ENCODE measurements around the gene RIMBP2.

RIMBP2 gene

DNA sequence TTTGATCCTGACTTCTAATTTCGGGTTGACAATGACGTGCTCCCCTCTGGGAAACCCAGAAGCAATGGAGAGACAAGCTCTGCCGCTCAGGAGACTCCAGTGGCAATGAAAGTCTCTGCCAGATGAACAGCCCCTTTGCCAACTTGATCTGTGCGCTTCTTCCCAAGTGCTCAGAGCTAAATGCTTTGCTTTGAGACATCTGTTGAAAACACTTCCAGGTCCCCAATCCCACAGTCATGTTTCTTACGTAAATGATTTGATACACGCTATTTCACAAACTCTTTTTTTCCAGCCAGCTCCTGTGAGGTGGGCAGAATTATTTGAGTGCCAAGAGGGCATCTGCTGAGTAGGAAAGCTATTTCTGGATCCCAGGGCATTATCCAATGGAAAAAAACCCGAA, 147.6 kb downstream of the RIMBP2 start:
- DNase-seq (ENCODE audit: low read depth): no peak

DNA sequence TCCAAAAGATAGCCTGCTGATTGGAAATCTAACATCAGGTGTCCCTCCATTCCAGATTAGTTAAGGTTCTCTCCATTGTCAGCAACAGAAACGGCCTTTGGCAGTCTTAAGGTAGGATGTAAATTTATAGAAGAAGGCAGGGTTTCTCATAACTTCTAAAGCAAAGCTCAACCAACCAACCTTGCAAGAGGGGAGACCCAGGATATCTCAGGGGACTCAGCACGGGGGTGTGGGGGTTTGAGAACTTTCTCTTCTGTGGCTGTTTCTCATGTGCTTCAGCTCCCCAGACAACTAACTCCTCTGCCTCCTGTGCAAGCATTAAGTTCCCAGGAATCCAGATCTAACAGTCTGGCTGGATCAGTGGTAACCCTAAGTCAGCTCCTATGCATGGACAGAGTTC, 148.1 kb downstream of the RIMBP2 start:
- no peak for DNase-seq (ENCODE audit: low read depth)

GRCh38 chr12:130566446-130567155, 149.5 kb downstream of the RIMBP2 start:
- DNase-seq (ENCODE audit: low read depth): no peak

- no peak for DNase-seq (ENCODE audit: low read depth)
Observed at GRCh38 chr12:130565189-130565588, 150.9 kb downstream of the RIMBP2 start.

DNA sequence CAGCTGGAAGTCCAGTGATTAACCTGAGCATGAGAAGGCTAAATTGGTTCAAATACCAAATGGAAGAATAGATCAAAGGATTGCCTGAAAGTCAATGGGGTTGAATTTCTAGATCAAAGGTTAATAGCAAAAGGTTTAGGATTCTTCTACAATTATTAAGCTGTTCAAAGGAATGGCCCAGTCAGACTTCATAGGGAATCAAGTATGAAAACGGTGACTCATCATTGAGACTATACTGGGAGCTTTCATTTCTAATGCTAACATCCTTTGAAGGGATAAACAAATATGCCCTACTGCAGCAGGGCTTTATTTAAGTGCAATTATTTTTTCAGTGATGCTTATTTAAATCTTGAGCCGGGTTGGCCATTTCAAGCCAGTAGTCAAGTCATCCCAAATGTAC, 152.8 kb downstream of the RIMBP2 start:
- no peak for DNase-seq (ENCODE audit: low read depth)

GRCh38 chr12:130562716-130563115, 153.4 kb downstream of the RIMBP2 start:
- DNase-seq (ENCODE audit: low read depth): no peak

- DNase-seq (ENCODE audit: low read depth): no peak
Observed at GRCh38 chr12:130560321-130560720, 155.8 kb downstream of the RIMBP2 start.

- no peak for DNase-seq (ENCODE audit: low read depth)
Observed at GRCh38 chr12:130559806-130560205, 156.3 kb downstream of the RIMBP2 start.

DNA sequence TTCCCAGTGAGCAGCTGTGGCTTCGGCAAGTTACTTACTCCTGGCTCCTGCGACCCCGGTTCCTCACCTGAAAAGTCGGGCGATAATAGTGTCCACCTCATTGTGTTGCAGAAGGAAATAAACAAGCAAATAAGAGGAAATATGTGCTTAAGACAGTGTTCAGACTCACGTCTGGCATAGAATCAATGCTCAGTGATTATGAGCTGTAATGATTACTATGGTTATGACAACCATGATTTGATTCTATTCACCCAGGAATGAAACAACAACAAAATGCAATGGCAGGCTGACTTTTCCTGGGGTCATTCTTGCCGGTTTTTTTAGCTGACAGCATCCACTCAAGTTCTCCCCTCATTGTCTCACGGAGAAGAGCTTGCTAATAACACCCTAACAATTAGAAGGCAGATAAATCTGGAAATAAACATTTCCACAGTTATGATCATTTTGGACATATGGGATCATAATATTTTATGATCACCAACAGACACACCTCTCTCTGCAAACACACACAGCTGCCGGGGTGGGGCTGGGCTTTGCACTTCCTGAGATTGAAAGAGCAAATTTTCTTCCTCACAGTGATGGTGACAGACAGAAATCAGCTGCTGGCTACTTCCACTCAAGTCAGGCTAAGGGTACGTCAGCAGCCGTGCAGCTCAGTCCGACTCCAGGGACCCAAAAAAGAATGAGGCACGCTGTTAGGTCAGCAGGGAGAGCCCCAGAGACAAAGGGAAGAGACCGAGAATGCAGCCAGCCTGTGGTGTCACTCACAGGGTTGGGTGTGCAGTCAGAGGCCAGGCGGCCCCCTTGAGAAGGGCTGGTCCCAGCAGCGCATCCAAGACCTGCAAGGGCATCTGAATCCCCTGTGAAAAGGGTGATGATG, 158.0 kb downstream of the RIMBP2 start:
- no peak for DNase-seq (ENCODE audit: low read depth)

DNA sequence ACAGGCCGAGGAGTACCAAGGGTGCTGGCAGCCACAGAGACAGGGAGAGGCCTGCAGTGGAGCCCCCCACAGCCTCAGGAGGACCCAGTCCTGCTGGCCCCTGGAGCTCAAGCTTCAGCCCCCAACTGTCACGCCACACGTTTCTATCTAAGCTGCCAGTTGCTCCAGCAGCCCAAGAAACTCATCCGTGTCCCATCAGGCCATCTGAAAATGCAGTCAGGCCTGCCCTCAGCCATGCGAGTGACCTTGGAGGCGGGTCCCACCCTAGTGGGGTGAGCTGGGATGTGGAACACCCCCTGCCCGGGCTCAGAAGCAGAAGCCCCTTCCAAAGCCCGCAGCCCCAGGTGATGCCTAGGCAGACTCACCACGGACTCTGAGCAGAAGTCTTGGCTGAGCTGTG, 158.9 kb downstream of the RIMBP2 start:
- DNase-seq (ENCODE audit: low read depth): no peak

DNA sequence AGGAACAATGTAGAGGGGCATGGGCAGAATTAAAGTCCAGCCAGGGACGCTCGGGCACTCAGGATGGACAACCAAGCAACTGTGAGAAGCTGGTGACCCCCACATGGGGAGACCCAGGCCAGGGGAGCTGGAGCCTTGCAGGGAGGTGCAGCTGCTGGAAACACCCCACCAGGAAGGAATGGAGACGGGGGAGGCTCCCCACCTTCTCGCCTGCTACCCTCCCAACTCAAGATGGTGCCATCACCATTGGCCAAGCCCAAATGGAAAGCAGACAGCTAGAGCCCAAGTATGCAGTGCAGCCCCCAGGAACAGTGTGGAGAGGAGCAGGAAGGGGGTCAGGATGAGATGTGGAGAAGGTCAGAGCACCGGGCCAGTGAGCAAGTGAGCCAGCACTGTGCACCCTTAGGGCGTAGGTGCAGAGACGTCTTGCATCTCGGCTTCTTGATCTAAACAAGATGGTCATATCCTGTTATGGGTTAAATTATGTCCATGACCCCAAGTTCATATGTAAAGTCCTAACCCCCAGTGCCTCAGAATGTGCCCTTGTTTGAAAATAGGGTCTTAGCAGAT, 159.5 kb downstream of the RIMBP2 start:
- DNase-seq (ENCODE audit: low read depth): no peak

DNA sequence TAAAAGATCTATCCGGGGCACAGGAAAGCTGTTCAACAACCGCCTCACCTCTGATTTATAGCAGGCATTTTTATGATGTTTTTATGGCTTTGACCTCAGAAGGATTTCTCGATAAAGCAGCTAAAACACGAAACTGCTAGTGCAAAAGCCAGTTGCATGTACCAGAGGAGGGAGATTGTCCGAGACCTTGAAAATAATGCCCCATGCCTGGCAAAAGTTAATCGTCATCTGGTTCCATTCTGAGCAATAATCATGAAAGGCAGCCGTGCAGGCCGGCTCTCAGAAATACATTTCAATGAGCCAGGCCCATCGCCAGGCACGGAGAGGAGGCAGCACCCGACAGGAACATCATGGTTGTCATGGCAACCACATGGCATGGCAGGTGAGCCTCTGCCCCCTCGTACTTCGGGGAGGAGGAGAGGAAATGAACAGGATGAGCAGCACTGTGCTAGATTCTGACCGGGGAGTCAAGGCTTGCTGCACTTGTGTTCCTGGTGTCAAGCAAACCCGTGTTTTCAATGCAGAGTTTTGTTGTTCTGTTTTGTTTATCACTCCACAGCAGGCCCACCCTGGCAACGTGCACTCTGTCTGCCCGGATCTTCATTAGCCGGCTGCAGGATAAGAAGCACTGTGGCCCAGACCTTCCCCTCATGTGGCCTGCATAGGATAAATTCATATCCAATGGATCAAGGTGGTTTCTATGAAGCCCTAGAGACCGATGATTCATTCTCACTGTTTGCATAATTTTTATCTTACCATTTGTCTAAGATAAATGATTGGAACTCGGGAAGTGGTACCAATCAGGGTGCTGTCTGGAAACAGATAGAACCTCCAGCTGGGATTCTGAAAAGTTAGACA, 160.2 kb downstream of the RIMBP2 start:
- DNase-seq (ENCODE audit: low read depth): no peak

GRCh38 chr12:130555221-130555620, 160.9 kb downstream of the RIMBP2 start:
- no peak for DNase-seq (ENCODE audit: low read depth)

GRCh38 chr12:130552483-130552996, 163.6 kb downstream of the RIMBP2 start:
- DNase-seq (ENCODE audit: low read depth): no peak

DNA sequence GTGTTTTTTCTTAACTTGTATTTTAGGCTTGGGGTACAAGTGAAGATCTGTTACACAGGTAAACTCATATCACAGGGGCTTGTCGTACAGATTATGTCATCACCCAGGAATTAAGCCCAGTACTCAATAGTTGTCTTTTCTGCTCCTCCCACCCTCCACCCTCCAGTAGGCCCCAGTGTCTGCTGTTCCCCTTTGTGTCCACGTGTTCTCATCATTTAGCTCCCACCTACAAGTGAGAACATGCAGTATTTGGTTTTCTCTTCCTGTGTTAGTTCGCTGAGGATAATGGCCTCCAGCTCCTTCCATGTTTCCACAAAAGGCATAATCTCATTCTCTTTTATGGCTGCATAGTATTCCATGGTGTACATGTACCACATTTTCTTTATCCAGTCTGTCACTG, 166.7 kb downstream of the RIMBP2 start:
- DNase-seq (ENCODE audit: low read depth): no peak

DNA sequence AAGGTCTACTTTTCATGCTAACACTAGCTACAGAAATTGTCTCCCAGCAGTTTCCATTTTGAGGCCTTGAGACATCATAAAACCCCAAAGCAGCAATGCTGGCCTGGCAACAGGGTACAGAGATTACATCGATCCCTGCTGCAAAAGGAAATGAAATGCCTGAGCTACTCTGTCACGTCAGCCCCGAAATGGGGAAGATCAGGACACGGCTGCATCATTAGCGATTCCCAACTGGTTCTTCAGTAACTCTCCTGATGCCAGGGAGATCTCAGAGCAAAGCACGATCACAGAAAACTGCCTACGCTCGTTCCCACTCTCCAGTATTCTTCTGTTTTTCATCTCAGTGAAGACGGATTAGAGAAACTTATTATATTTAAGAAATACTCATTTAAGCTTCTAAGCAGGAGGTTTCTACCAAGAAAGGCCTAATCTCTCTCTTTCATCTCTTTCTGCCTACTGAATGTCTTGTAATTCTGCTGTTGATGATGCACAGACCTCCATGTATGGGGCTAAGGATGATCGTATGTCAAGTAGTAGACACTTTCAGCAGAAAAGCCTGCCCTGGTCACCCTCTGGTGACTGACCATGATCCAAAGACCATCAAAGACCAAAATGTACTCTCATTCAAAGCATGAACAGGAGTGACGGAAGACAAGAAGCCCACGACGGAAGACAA, 168.5 kb downstream of the RIMBP2 start:
- no peak for DNase-seq (ENCODE audit: low read depth)

DNA sequence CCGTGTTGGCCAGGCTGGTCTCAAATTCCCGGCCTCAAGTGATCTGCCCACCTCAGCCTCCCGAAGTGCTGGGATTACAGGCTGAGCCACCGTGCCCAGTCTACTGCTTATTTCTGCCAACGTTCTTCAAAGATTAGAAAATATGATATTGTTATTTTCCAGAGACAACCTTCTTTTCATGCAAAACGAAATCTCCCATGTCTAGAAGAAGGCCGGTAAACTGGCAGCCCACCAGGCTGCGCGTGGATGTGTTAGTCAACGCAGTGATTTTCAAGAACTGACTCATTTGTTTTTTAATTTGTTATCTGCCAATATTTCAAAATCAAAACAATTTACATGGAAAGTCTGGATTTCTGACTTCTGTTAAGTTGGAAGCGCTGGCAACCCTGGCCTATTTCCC, 169.6 kb downstream of the RIMBP2 start:
- no peak for DNase-seq (ENCODE audit: low read depth)

DNA sequence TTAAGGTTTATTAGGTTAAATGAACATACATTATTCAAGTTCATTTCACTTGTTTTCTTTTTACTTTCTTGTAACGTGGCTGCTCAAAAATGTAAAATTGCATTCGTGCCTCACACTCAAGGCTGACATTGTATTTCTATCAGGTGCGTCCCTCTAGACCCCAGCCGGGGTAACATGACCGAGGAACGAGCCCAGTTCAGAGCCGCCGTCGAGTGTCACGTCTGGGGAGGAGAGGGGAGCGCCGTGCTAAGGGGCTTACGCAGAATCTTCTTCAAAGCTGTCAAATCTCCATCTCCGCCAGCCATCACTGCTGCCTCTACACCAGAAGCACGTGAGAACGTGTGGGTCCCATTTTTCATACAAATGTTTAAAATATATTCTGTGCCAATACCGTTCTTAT, 170.6 kb downstream of the RIMBP2 start:
- DNase-seq (ENCODE audit: low read depth): no peak

- no peak for DNase-seq (ENCODE audit: low read depth)
Observed at GRCh38 chr12:130540376-130540775, 175.7 kb downstream of the RIMBP2 start.

DNA sequence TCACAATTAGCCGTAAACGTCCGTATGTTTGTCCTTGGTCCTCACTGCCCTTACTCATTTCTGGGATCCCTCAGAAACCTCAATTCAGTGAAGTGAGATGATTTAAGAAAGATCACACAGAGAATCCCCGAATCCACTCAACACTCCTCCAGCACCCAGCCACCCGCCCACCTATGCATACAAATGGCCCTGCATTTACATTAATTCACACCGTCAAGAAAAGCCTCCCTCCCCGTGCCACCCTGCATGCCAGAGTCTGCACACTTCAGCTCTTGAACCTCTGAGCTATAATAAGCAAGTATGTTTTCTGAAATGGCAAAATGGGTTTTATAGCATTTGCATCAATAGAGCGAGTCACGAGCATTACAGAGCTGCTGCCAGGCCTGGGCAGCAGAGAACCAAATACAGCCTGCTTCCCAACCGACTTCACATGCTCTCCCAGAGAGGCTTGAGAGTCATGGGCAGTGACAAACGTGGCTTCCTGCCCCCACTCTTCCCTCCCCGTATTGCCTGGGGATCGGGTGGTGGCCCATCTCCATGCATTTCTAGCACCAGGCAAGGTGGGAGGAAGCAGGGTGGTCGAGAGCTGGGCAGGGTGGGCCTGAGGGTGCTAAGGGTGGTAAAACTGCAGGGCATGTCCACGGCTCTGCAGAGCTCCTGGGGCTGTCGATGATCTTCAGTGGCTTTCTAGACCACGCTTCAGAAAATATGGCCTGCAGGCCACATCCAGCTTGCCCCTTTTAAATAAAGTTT, 177.6 kb downstream of the RIMBP2 start:
- no peak for DNase-seq (ENCODE audit: low read depth)

GRCh38 chr12:130537655-130538054, 178.4 kb downstream of the RIMBP2 start:
- no peak for DNase-seq (ENCODE audit: low read depth)

Data from amniotic epithelial cell (primary cell).